ENCODE data around the gene EPHA6. TPM values are rescaled to one million over a fixed set of nuclear protein-coding genes. Genes with fewer than 3 reads are reported as not detected.

EPHA6 gene
- total and polyA plus RNA-seq, 2 donors (not counting 1 experiment from before 2014, with no cell fraction given) = under 0.01 TPM; not detected in 1

DNA sequence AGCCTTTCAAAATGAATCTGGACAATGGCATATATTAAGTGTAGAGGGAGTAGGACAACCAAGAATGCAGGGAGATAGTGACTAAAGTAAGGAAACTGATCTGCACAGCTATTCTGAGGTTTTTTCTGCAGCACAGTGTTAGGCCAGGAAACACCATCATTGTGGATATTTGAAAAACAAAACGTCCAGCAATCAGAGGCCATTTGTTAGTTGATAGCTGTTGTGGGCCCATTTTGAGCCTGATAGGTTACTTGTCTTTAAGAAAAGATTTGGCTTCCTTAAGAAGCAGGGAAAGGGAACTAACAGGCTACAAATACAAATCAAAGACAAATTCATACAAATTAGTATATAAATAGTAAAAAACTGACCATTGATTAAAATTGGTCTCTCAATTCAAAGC, 574.4 kb downstream of the EPHA6 start:
- no peak for DNase-seq (ENCODE audit: low read depth in 2 of 2)
- Histone ChIP-seq H3K27ac (ENCODE audit: insufficient read depth, low read length) (no peak overlapping the region), H3K36me3 (ENCODE audit: control insufficient read depth, insufficient read depth, low read length) (no peaks in the 10 kb centered on the region), H2AFZ (ENCODE audit: low read length) (no peak overlapping the region), H3K4me1 (ENCODE audit: control insufficient read depth, extremely low read depth, insufficient read depth, low read length) (no peaks in the 10 kb centered on the region), H3K4me3 (replicated peaks in 1 of 4; ENCODE audit: control extremely low read depth in 1 of 4, insufficient read depth in 1 of 4, low read depth in 3 of 4, low read length in 4 of 4) (no peak overlapping the region), H3K9me3 (ENCODE audit: control insufficient read depth, insufficient read depth, low read depth, low read length) (no peaks in the 10 kb centered on the region), H4K20me1 (ENCODE audit: control insufficient read depth, extremely low read depth, insufficient read depth, low read length) (no peaks in the 10 kb centered on the region), H3K9ac (ENCODE audit: insufficient read depth, low read length) (no peak overlapping the region), H3K4me2 (ENCODE audit: extremely low read depth, insufficient read depth, low read length) (no peak overlapping the region), H3K79me2 (ENCODE audit: control insufficient read depth, insufficient read depth, low read length) (no peaks in the 10 kb centered on the region), H3K27me3 (ENCODE audit: control insufficient read depth, insufficient read depth, low read length) (no peaks in the 10 kb centered on the region)
- TF ChIP-seq EZH2 (IDR thresholded peaks at IDR 0.05; ENCODE audit: low read length, missing control alignments) = no peak
- TF ChIP-seq, protein P1, sequence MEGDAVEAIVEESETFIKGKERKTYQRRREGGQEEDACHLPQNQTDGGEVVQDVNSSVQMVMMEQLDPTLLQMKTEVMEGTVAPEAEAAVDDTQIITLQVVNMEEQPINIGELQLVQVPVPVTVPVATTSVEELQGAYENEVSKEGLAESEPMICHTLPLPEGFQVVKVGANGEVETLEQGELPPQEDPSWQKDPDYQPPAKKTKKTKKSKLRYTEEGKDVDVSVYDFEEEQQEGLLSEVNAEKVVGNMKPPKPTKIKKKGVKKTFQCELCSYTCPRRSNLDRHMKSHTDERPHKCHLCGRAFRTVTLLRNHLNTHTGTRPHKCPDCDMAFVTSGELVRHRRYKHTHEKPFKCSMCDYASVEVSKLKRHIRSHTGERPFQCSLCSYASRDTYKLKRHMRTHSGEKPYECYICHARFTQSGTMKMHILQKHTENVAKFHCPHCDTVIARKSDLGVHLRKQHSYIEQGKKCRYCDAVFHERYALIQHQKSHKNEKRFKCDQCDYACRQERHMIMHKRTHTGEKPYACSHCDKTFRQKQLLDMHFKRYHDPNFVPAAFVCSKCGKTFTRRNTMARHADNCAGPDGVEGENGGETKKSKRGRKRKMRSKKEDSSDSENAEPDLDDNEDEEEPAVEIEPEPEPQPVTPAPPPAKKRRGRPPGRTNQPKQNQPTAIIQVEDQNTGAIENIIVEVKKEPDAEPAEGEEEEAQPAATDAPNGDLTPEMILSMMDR (conservative IDR thresholded peaks at IDR 0.05 in 1 of 2, IDR thresholded peaks at IDR 0.05 in 1 of 2; ENCODE audit: low read depth in 1 of 2, low read length in 2 of 2) = no peak

DNA sequence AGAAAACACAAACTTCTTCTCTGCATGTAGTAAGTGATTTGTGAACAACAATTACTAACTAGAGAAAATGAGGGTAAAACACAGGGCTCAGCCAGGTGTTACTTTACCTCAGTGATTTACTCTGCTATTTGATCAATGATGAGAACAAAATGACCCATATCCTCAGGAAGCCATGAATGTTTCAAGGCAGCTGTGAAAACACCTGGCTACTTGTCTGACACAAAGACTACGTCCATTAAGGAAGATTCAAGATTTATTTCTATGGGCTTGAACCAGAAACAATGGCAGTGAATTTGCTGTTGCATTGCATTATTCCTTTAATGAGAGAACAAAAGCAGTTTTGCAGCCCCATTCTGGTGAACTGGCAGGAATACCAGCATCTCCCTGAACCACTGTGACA, 575.5 kb downstream of the EPHA6 start:
- Histone ChIP-seq H3K4me3 (replicated peaks in 1 of 4; ENCODE audit: control extremely low read depth in 1 of 4, insufficient read depth in 1 of 4, low read depth in 3 of 4, low read length in 4 of 4) (no peak overlapping the region), H3K9me3 (ENCODE audit: control insufficient read depth, insufficient read depth, low read depth, low read length) (no peaks in the 10 kb centered on the region), H2AFZ (ENCODE audit: low read length) (no peak overlapping the region), H3K4me2 (ENCODE audit: extremely low read depth, insufficient read depth, low read length) (no peak overlapping the region), H3K79me2 (ENCODE audit: control insufficient read depth, insufficient read depth, low read length) (no peaks in the 10 kb centered on the region), H4K20me1 (ENCODE audit: control insufficient read depth, extremely low read depth, insufficient read depth, low read length) (no peaks in the 10 kb centered on the region), H3K4me1 (ENCODE audit: control insufficient read depth, extremely low read depth, insufficient read depth, low read length) (no peaks in the 10 kb centered on the region), H3K9ac (ENCODE audit: insufficient read depth, low read length) (no peak overlapping the region), H3K27ac (ENCODE audit: insufficient read depth, low read length) (no peak overlapping the region), H3K36me3 (ENCODE audit: control insufficient read depth, insufficient read depth, low read length) (no peaks in the 10 kb centered on the region), H3K27me3 (ENCODE audit: control insufficient read depth, insufficient read depth, low read length) (no peaks in the 10 kb centered on the region)
- TF ChIP-seq EZH2 (IDR thresholded peaks at IDR 0.05; ENCODE audit: low read length, missing control alignments) = no peak
- TF ChIP-seq, protein P1 (conservative IDR thresholded peaks at IDR 0.05 in 1 of 2, IDR thresholded peaks at IDR 0.05 in 1 of 2; ENCODE audit: low read depth in 1 of 2, low read length in 2 of 2) = no peak
- no peak for DNase-seq (ENCODE audit: low read depth in 2 of 2)

DNA sequence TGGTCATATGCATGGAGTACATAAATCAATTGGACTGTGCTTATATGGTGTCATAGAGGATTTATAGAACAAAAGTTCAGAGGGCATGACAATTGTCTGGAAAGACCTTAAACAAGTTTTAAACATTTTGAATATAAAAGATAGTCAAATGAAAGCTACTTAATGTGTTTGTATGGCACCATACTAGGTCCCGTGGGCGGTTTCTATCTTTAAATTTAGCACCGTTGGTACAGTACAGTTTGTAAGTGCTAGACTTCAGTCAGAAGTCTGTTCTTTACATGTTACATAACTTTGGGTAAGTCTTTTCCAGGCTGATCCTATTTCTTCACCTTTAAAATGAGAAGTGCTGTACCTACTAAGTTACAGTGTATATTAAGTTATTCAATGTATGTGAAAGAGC, 576.8 kb downstream of the EPHA6 start:
- Histone ChIP-seq H3K36me3 (ENCODE audit: control insufficient read depth, insufficient read depth, low read length) (no peaks in the 10 kb centered on the region), H3K4me3 (replicated peaks in 1 of 4; ENCODE audit: control extremely low read depth in 1 of 4, insufficient read depth in 1 of 4, low read depth in 3 of 4, low read length in 4 of 4) (no peak overlapping the region), H3K9me3 (ENCODE audit: control insufficient read depth, insufficient read depth, low read depth, low read length) (no peaks in the 10 kb centered on the region), H3K4me1 (ENCODE audit: control insufficient read depth, extremely low read depth, insufficient read depth, low read length) (no peaks in the 10 kb centered on the region), H3K79me2 (ENCODE audit: control insufficient read depth, insufficient read depth, low read length) (no peaks in the 10 kb centered on the region), H3K27ac (ENCODE audit: insufficient read depth, low read length) (no peak overlapping the region), H3K9ac (ENCODE audit: insufficient read depth, low read length) (no peak overlapping the region), H2AFZ (ENCODE audit: low read length) (no peak overlapping the region), H4K20me1 (ENCODE audit: control insufficient read depth, extremely low read depth, insufficient read depth, low read length) (no peaks in the 10 kb centered on the region), H3K27me3 (ENCODE audit: control insufficient read depth, insufficient read depth, low read length) (no peaks in the 10 kb centered on the region), H3K4me2 (ENCODE audit: extremely low read depth, insufficient read depth, low read length) (no peak overlapping the region)
- TF ChIP-seq, protein P1 (conservative IDR thresholded peaks at IDR 0.05 in 1 of 2, IDR thresholded peaks at IDR 0.05 in 1 of 2; ENCODE audit: low read depth in 1 of 2, low read length in 2 of 2) = no peak
- no peak for TF ChIP-seq EZH2 (IDR thresholded peaks at IDR 0.05; ENCODE audit: low read length, missing control alignments)
- no peak for DNase-seq (ENCODE audit: low read depth in 2 of 2)
